ENCODE measurements around the gene SPINDOC. TPM values are rescaled to one million over a fixed set of nuclear protein-coding genes. Genes with fewer than 3 reads are reported as not detected.
"Not testable (repeated sequence)": the region's sequence is repeated elsewhere in the genome, so short reads cannot be mapped to it uniquely, and the experiment has no call there.

Gene SPINDOC
- total and polyA plus RNA-seq, 9 of the 15 experiments (the other 6 are each of a cell fraction or from before 2014, with no cell fraction given): 0.70 to 36.3 (median 19.6) TPM

- Histone ChIP-seq H3K36me3 (ENCODE audit: control insufficient read depth, insufficient read depth, low read length) (no peaks in the 10 kb centered on the region), H3K4me2 (ENCODE audit: insufficient read depth, low read length) (no peak overlapping the region), H3K9ac (ENCODE audit: insufficient read depth in 1 of 2, low read depth in 2 of 2, low read length in 2 of 2) (no peak overlapping the region), H3K79me2 (ENCODE audit: control insufficient read depth, insufficient read depth, low read length) (no peaks in the 10 kb centered on the region), H3K4me3 (no peak overlapping the region), H3K4me1 (replicated peaks in 1 of 2; ENCODE audit: control insufficient read depth in 2 of 2, insufficient read depth in 2 of 2, low read length in 2 of 2) (peaks cover 9 to 10% of the 10 kb centered on the region in 2 experiments), H3K9me3 (replicated peaks; ENCODE audit: control insufficient read depth, insufficient read depth, low read depth, low read length) (no peaks in the 10 kb centered on the region), H4K20me1 (replicated peaks; ENCODE audit: control insufficient read depth, insufficient read depth, low read length) (no peaks in the 10 kb centered on the region), H3K9me1 (ENCODE audit: control insufficient read depth, insufficient read depth, low read length) (no peaks in the 10 kb centered on the region), H3K27ac (ENCODE audit: extremely low read depth, low read depth, low read length) (no peak overlapping the region), H3K27me3 (ENCODE audit: control insufficient read depth in 2 of 2, insufficient read depth in 2 of 2, low read length in 2 of 2) (no peaks in the 10 kb centered on the region), H2AFZ (ENCODE audit: low read depth, low read length) (no peak overlapping the region)
- in situ Hi-C loops (cut with MboI): no loop called here
- FAIRE-seq (no peak), ATAC-seq (no peak), DNase-seq (ENCODE audit: extremely low read depth in 1 of 4, low spot score in 3 of 4) (no peak)
- ChIA-PET CTCF (ENCODE audit: low intra/inter-chr PET ratio) (interaction anchor here (0.5 kb wide), 1 partner anchor 1786 kb away, joined by 3 read pairs; no protein-coding TSS in a partner anchor), POLR2A (no interaction called here)
- 58% methylated on average over 9 of the region's 9 CpGs for WGBS (ENCODE audit: insufficient coverage, low coverage, missing lambda C conversion rate)
- BruUV-seq (replicated peaks): no TSS peak
- intact Hi-C loops (cut with micrococcal nuclease): no loop called here
- TF ChIP-seq ZBTB17 (CRISPR knock-in tag; IDR thresholded peaks at IDR 0.05) (no peak), MXD1 (CRISPR knock-in tag; IDR thresholded peaks at IDR 0.05; ENCODE audit: borderline replicate concordance, poor library complexity, severe bottlenecking) (no peak), NR2C2 (CRISPR knock-in tag; IDR thresholded peaks at IDR 0.05) (no peak), NR2C2 (tag; IDR thresholded peaks at IDR 0.05) (no peak)
Measured at GRCh38 chr11:63805844-63806415, 7.3 kb upstream of the SPINDOC start.

GRCh38 chr11:63810383-63810782 is 2.9 kb upstream of the SPINDOC start:
- intact Hi-C loops (cut with micrococcal nuclease): loop anchor here (5.0 kb wide), 1 partner anchor 43 kb away; the partner anchor contains the start of gene ZFTA
- 91% methylated on average over 8 of the region's 11 CpGs for WGBS (ENCODE audit: insufficient coverage, low coverage, missing lambda C conversion rate)
- H3K4me2 ChIP-seq (ENCODE audit: insufficient read depth, low read length); FAIRE-seq; H2AFZ ChIP-seq (ENCODE audit: low read depth, low read length); in situ Hi-C loops (cut with MboI); ATAC-seq; H4K20me1 ChIP-seq (replicated peaks; ENCODE audit: control insufficient read depth, insufficient read depth, low read length); H3K36me3 ChIP-seq (ENCODE audit: control insufficient read depth, insufficient read depth, low read length); DNase-seq (ENCODE audit: extremely low read depth in 1 of 4, low spot score in 3 of 4); H3K9ac ChIP-seq (ENCODE audit: insufficient read depth in 1 of 2, low read depth in 2 of 2, low read length in 2 of 2); H3K27me3 ChIP-seq (ENCODE audit: control insufficient read depth in 2 of 2, insufficient read depth in 2 of 2, low read length in 2 of 2); H3K27ac ChIP-seq (ENCODE audit: extremely low read depth, low read depth, low read length); H3K9me1 ChIP-seq (ENCODE audit: control insufficient read depth, insufficient read depth, low read length); H3K4me3 ChIP-seq; BruUV-seq (replicated peaks); H3K9me3 ChIP-seq (replicated peaks; ENCODE audit: control insufficient read depth, insufficient read depth, low read depth, low read length); CTCF ChIA-PET (ENCODE audit: low intra/inter-chr PET ratio): not testable (repeated sequence)
- Histone ChIP-seq H3K4me1 (replicated peaks in 1 of 2; ENCODE audit: control insufficient read depth in 2 of 2, insufficient read depth in 2 of 2, low read length in 2 of 2) (peaks cover 20 to 21% of the 10 kb centered on the region in 2 experiments), H3K79me2 (ENCODE audit: control insufficient read depth, insufficient read depth, low read length) (peaks cover 26% of the 10 kb centered on the region)
- POLR2A ChIA-PET: interaction anchor here (1.0 to 1.6 kb wide), 2 partner anchors 8 to 42 kb away, joined by 3 to 4 read pairs; partner anchors contain the start of gene ZFTA

Measured in K562 (cell line).